BJ (cell line): ENCODE results near the gene ABRACL. TPM values are rescaled to one million over a fixed set of nuclear protein-coding genes. Genes with fewer than 3 reads are reported as not detected.

Source experiments
- CTCF ChIA-PET: fragments of 350-600 bp; formaldehyde crosslinking; extraction: SDS; loops from one replicate; lab custom pipeline; 2021; ENCODE audit warnings: antibody characterized with exemption, inconsistent platforms; lab: Yijun Ruan, JAX
- POLR2A ChIA-PET: fragments of 300-600 bp; sonication (Branson Sonifier 250); formaldehyde crosslinking; extraction: SDS; loops from one replicate; lab custom pipeline; 2021; ENCODE audit warnings: antibody characterized with exemption; lab: Charles Lee
- DNase-seq: peaks from one replicate; pipeline ENCODE4 v3.0.0-alpha.2; 2011; ENCODE audit warnings: low read depth
- H3K27me3 ChIP-seq: 2 replicates; pipeline ENCODE4 v1.6.0; 2011; ENCODE audit warnings: low read length; ENCODE audit not compliant: control insufficient read depth, insufficient read depth
- H3K36me3 ChIP-seq: 2 replicates; pipeline ENCODE4 v1.5.1; 2011; ENCODE audit warnings: low read length; ENCODE audit not compliant: control insufficient read depth, insufficient read depth
- H3K4me3 ChIP-seq: 2 replicates; pipeline ENCODE4 v1.5.1; 2011; ENCODE audit warnings: low read depth, mild to moderate bottlenecking, control low read depth, low read length
- polyA plus RNA-seq: library from polyadenylated mRNA; depleted of rRNA; stranded (reverse); fragments of >200 nt; gene quantifications from 2 replicates; pipeline ENCODE4 v1.2.3, GENCODE V29; 2011
- TF ChIP-seq, protein P1 (sequence below): IDR thresholded peaks from 2 replicates; pipeline ENCODE4 v1.5.1; 2011; ENCODE audit warnings: low read depth, mild to moderate bottlenecking, control low read depth, inconsistent platforms, low read length, moderate library complexity; ENCODE audit not compliant: insufficient read depth

Gene ABRACL
- polyA plus RNA-seq, 1 experiment = 13.1 TPM

- TF ChIP-seq, protein P1, sequence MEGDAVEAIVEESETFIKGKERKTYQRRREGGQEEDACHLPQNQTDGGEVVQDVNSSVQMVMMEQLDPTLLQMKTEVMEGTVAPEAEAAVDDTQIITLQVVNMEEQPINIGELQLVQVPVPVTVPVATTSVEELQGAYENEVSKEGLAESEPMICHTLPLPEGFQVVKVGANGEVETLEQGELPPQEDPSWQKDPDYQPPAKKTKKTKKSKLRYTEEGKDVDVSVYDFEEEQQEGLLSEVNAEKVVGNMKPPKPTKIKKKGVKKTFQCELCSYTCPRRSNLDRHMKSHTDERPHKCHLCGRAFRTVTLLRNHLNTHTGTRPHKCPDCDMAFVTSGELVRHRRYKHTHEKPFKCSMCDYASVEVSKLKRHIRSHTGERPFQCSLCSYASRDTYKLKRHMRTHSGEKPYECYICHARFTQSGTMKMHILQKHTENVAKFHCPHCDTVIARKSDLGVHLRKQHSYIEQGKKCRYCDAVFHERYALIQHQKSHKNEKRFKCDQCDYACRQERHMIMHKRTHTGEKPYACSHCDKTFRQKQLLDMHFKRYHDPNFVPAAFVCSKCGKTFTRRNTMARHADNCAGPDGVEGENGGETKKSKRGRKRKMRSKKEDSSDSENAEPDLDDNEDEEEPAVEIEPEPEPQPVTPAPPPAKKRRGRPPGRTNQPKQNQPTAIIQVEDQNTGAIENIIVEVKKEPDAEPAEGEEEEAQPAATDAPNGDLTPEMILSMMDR = no peak
- Histone ChIP-seq H3K4me3 (no peak overlapping the region), H3K27me3 (no peaks in the 10 kb centered on the region; the same call in 1 of the 2 replicates), H3K36me3 (no peaks in the 10 kb centered on the region)
- CTCF ChIA-PET = interaction anchor here (1.1 to 1.3 kb wide), 2 partner anchors 23 kb away, joined by 3 read pairs; partner anchors contain the start of gene REPS1
- no peak for DNase-seq
- POLR2A ChIA-PET = no interaction called here
These were observed 16.6 kb upstream of the ABRACL start for GRCh38 chr6:139011980-139012379.

DNA sequence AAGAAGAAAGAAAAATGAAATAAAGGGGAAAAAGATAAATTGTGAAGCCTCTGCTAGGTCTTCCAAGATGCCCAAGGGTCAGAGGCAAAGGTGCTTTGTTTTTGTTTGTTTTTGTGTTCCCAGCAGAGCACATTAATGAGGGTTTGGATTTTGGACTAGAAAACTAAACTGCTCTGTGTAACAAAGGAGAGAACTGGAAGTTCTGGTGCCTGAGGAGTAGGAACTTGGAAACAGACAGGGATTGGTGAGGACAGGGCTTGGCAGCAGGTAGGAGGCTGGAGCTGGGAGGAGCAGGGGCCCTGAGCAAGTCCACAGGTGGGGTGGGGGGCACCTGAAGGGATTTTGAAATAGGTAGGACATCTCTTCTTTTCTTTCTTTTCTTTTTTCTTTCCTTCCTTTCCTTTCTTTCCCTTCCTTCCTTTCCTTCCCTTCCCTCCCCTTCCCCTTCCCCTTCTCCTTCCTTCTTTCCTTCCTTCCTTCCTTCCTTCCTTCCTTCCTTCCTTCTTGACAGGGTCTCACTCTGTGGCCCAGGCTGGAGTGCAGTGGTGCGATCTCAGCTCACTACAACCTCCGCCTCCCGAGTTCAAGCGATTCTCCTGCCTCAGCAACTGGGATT is 15.3 kb upstream of the ABRACL start:
- POLR2A ChIA-PET = no interaction called here

DNA sequence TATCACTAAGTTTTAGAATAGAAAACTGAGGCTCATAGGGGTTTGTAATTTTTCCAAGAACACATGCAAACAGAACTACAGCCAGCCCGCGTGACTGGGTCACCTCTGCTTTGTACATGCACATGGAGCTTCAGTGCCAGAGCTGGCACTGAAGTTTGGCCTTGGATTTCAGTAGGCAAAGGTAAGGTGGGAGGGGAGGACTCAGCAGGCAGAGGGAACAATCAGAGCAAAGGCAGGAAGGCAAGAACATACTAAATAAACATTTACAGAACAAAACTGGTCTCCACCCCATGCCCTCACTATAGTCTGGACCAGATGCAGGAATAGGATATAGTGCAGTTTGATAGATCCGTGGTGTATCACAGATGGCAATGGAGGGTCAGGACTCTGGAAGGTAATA is 13.6 kb upstream of the ABRACL start:
- ChIA-PET POLR2A (no interaction called here), CTCF (interaction anchor here (0.6 to 0.9 kb wide), 2 partner anchors 193 to 199 kb away, joined by 3 read pairs; no protein-coding TSS in a partner anchor)
- H3K4me3 ChIP-seq = no peak overlapping the region
- H3K36me3 ChIP-seq = no peaks in the 10 kb centered on the region
- TF ChIP-seq, protein P1 = no peak
- H3K27me3 ChIP-seq = no peaks in the 10 kb centered on the region; the same call in 1 of the 2 replicates
- no peak for DNase-seq

More for the DNA sequence above, 15.3 kb upstream of the ABRACL start:
- H3K4me3 ChIP-seq = no peak overlapping the region
- CTCF ChIA-PET = interaction anchor here (1.1 kb wide), 1 partner anchor 24 kb away, joined by 3 read pairs; no protein-coding TSS in a partner anchor
- no peaks in the 10 kb centered on the region; the same call in 1 of the 2 replicates for H3K27me3 ChIP-seq
- DNase-seq = no peak
- H3K36me3 ChIP-seq = no peaks in the 10 kb centered on the region
- TF ChIP-seq, protein P1 = no peak

DNA sequence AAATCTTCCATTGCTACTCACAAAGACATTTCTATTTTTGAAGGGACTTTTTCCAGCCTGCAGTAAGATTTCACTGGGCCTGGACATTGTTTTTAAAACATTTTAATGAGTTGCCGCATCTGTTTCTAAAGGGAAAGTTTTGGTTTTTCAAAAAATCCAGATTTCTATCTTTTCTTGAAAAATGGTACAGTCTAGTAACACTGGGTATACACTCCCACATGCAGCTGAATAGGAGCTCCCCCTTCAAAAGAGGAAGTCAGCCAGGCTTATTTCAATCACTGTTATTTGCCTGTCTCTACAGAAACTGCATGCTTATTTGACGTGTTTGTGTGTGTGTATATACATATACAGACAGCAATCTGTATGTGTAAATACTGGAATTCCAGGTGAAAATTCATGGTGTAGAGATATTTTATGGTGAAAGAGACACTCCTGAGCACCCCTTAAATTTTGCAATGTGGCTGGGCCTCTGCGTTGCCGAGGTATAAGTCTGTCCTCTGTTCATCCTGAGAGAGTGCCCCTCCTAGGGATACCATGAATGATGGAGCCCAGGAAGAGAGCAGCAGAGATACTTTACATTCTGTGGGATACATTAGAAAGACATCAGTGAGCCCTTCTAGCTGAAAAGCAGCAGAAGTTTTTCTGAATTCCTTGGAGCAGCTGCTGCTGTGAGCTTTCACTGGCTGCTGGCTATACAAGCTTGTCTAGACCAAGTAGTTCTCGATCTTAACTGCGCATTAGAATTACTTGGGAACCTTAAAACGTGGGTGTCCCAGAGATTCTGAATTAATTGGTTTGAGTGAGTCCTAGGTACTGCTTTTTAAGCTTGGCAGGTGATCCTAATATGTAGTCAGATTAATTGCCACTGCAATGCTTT is 12.0 kb upstream of the ABRACL start:
- DNase-seq = no peak
- POLR2A ChIA-PET = no interaction called here
- CTCF ChIA-PET = no interaction called here
- no peaks in the 10 kb centered on the region for H3K36me3 ChIP-seq
- H3K27me3 ChIP-seq = no peaks in the 10 kb centered on the region; the same call in 1 of the 2 replicates
- TF ChIP-seq, protein P1 = no peak
- H3K4me3 ChIP-seq = no peak overlapping the region

DNA sequence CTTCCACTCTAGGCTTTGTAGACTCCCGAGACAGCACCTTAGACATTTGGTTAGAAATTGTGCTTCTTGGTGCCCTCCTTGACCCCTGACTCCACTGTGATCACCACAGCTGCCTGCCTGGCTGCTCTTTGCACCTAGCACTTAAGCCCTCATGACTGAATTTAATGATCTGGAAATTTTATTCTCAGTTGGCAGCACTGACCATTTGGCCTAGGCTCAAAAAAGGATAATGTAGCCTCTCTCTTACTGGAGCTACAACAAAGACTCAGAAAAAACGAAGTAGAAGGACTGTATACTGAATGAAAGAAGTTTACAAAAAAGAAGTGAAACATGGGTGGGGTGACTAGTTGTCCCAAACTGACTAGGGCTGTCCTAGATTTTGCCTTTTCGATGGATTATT is 11.3 kb upstream of the ABRACL start:
- DNase-seq = no peak

More for the DNA sequence above, 11.3 kb upstream of the ABRACL start:
- Histone ChIP-seq H3K27me3 (no peaks in the 10 kb centered on the region; the same call in 1 of the 2 replicates), H3K4me3 (no peak overlapping the region), H3K36me3 (no peaks in the 10 kb centered on the region)
- ChIA-PET POLR2A (no interaction called here), CTCF (no interaction called here)
- TF ChIP-seq, protein P1 = no peak
